Activated T-cell treated with anti-CD3 and anti-CD28 coated beads for 1 hour (primary cell): Measurements from ENCODE around the gene TBC1D5.
"Not testable (repeated sequence)": the region's sequence is repeated elsewhere in the genome, so short reads cannot be mapped to it uniquely, and the experiment has no call there.

Source experiments
- DNase-seq: peaks from one replicate; pipeline ENCODE4 v3.0.0-alpha.2; 2020; ENCODE audit warnings: low read depth

The TBC1D5 gene

GRCh38 chr3:17747890-17748247 is 5.4 kb upstream of the TBC1D5 start:
- DNase-seq: no peak

GRCh38 chr3:17747174-17747889 is 4.9 kb upstream of the TBC1D5 start:
- no peak for DNase-seq

GRCh38 chr3:17745894-17746293 is 3.5 kb upstream of the TBC1D5 start:
- no peak for DNase-seq

GRCh38 chr3:17745301-17745700 is 2.9 kb upstream of the TBC1D5 start:
- DNase-seq: no peak

GRCh38 chr3:17744693-17745092 is 2.3 kb upstream of the TBC1D5 start:
- DNase-seq: no peak

GRCh38 chr3:17743658-17743995 is 1.2 kb upstream of the TBC1D5 start:
- DNase-seq: no peak

GRCh38 chr3:17742880-17743657 is 638 bp upstream of the TBC1D5 start:
- DNase-seq: no peak

GRCh38 chr3:17741621-17742101 is 770 bp downstream of the TBC1D5 start:
- no peak for DNase-seq

GRCh38 chr3:17740721-17741141 is 1.7 kb downstream of the TBC1D5 start:
- no peak for DNase-seq

- no peak for DNase-seq
Observed at GRCh38 chr3:17738921-17739320, 3.5 kb downstream of the TBC1D5 start.

- DNase-seq: no peak
Observed at GRCh38 chr3:17738219-17738618, 4.2 kb downstream of the TBC1D5 start.

- no peak for DNase-seq
Observed at GRCh38 chr3:17737591-17737990, 4.8 kb downstream of the TBC1D5 start.

- DNase-seq: not testable (repeated sequence)
Observed at GRCh38 chr3:17735362-17735761, 7.1 kb downstream of the TBC1D5 start.

GRCh38 chr3:17733768-17734167 is 8.7 kb downstream of the TBC1D5 start:
- DNase-seq: no peak

- DNase-seq: no peak
Observed at GRCh38 chr3:17733215-17733614, 9.2 kb downstream of the TBC1D5 start.

GRCh38 chr3:17730318-17730967 is 12.0 kb downstream of the TBC1D5 start:
- DNase-seq: no peak

GRCh38 chr3:17726313-17726712 is 16.1 kb downstream of the TBC1D5 start:
- DNase-seq: no peak

- not testable (repeated sequence) for DNase-seq
Observed at GRCh38 chr3:17725844-17726243, 16.6 kb downstream of the TBC1D5 start.

- no peak for DNase-seq
Observed at GRCh38 chr3:17724948-17725347, 17.5 kb downstream of the TBC1D5 start.

- no peak for DNase-seq
Observed at GRCh38 chr3:17724122-17724521, 18.3 kb downstream of the TBC1D5 start.

- no peak for DNase-seq
Observed at GRCh38 chr3:17717411-17717810, 25.0 kb downstream of the TBC1D5 start.

- DNase-seq: no peak
Observed at GRCh38 chr3:17714473-17714872, 28.0 kb downstream of the TBC1D5 start.

GRCh38 chr3:17709236-17709810 is 33.1 kb downstream of the TBC1D5 start:
- DNase-seq: no peak
